Keratinocyte (primary cell): ENCODE measurements around the gene ECE2. TPM values are rescaled to one million over a fixed set of nuclear protein-coding genes. Genes with fewer than 3 reads are reported as not detected.

ENCODE experiments used
- DNase-seq: peaks from one replicate; pipeline ENCODE4 v3.0.0-alpha.2; 2011; ENCODE audit warnings: low read depth, missing footprints, low spot score
- FAIRE-seq: peaks from 2 replicates; lab custom pipeline; 2011; peaks lifted over from hg19 to GRCh38; lab: Jason Lieb, UNC
- H2AFZ ChIP-seq: 2 replicates; pipeline ENCODE4 v1.6.0; 2012; ENCODE audit warnings: low read length, control low read depth, inconsistent platforms; ENCODE audit not compliant: control insufficient read depth
- H3K27ac ChIP-seq: 2 replicates; pipeline ENCODE4 v1.5.1; 2011; ENCODE audit warnings: low read length; ENCODE audit not compliant: control insufficient read depth, insufficient read depth
- H3K27me3 ChIP-seq: 3 replicates; pipeline ENCODE4 v1.6.0; 2011; ENCODE audit warnings: low read length; ENCODE audit not compliant: control insufficient read depth, insufficient read depth; ENCODE audit errors: extremely low read depth
- H3K36me3 ChIP-seq, 2 experiments: 2 replicates in 1 of 2; 3 replicates in 1 of 2; pipeline ENCODE4 v1.5.1; 2011; ENCODE audit warnings: low read length in 2 of 2, mild to moderate bottlenecking in 1 of 2; ENCODE audit not compliant: control insufficient read depth in 2 of 2, insufficient read depth in 2 of 2; ENCODE audit errors: extremely low read depth in 1 of 2
- H3K4me1 ChIP-seq: 3 replicates; pipeline ENCODE4 v1.5.1; 2011; ENCODE audit warnings: low read length; ENCODE audit not compliant: control insufficient read depth, insufficient read depth; ENCODE audit errors: extremely low read depth
- H3K4me2 ChIP-seq: 3 replicates; pipeline ENCODE4 v1.6.0; 2011; ENCODE audit warnings: low read depth, low read length; ENCODE audit not compliant: control insufficient read depth, insufficient read depth; ENCODE audit errors: extremely low read depth
- H3K4me3 ChIP-seq, 3 experiments: fragments of 200-600 bp in 1 of 3; sonication (generic) in 1 of 3; 2 replicates in 2 of 3; 3 replicates in 1 of 3; pipeline ENCODE4 v1.5.1; 2011 to 2016; ENCODE audit warnings: low read length in 3 of 3, mild to moderate bottlenecking in 3 of 3, control low read depth in 2 of 3, inconsistent platforms in 1 of 3, low read depth in 1 of 3, mixed read lengths in 1 of 3, mixed run types in 1 of 3, moderate library complexity in 1 of 3; ENCODE audit not compliant: control insufficient read depth in 2 of 3, insufficient read depth in 2 of 3; ENCODE audit errors: extremely low read depth in 1 of 3
- H3K79me2 ChIP-seq: 2 replicates; pipeline ENCODE4 v1.6.0; 2012; ENCODE audit warnings: low read length; ENCODE audit not compliant: control insufficient read depth, insufficient read depth
- H3K9ac ChIP-seq: 3 replicates; pipeline ENCODE4 v1.6.0; 2011; ENCODE audit warnings: low read length; ENCODE audit not compliant: control insufficient read depth, insufficient read depth; ENCODE audit errors: extremely low read depth
- H3K9me1 ChIP-seq: 3 replicates; pipeline ENCODE4 v1.6.0; 2011; ENCODE audit warnings: low read length; ENCODE audit not compliant: control insufficient read depth, insufficient read depth; ENCODE audit errors: extremely low read depth
- H3K9me3 ChIP-seq: 2 replicates; pipeline ENCODE4 v1.5.1; 2012; ENCODE audit warnings: low read depth, low read length; ENCODE audit not compliant: control insufficient read depth
- H4K20me1 ChIP-seq: 3 replicates; pipeline ENCODE4 v1.6.0; 2011; ENCODE audit warnings: low read length; ENCODE audit not compliant: control insufficient read depth, insufficient read depth; ENCODE audit errors: extremely low read depth
- EZH2 ChIP-seq: IDR thresholded peaks from one replicate; pipeline ENCODE4 v1.6.1; 2012; ENCODE audit warnings: inconsistent platforms, mild to moderate bottlenecking, low read length, moderate library complexity
- dilution Hi-C: fragments of 300-500 bp; cut with MboI; formaldehyde crosslinking; loops from one replicate; pipeline ENCODE4 v1.7.0; 2020; ENCODE audit warnings: low sequenced_read_pairs; ENCODE audit not compliant: extremely low pct_ligation_motif_present
- polyA plus RNA-seq, 5 experiments: library from polyadenylated mRNA; depleted of rRNA in 3 of 5; stranded (reverse) in 3 of 5; stranded (forward) in 1 of 5; unstranded in 1 of 5; fragments of >200 nt; gene quantifications; 1 replicate in 1 of 5; 2 replicates in 3 of 5; 3 replicates in 1 of 5; pipeline versions ENCODE4 v1.2.1 to v1.2.3, GENCODE V29; 2011 to 2012; ENCODE audit warnings: missing spikeins in 2 of 5, low read depth in 1 of 5, low replicate concordance in 1 of 5
- TF ChIP-seq, protein P1 (sequence below), 3 experiments: IDR thresholded peaks in 1 of 3; conservative IDR thresholded peaks in 1 of 3; optimal IDR thresholded peaks in 1 of 3; 2 replicates in 2 of 3; 3 replicates in 1 of 3; pipeline versions ENCODE3 to v1.5.1; 2011; ENCODE audit warnings: low read length in 3 of 3, mild to moderate bottlenecking in 3 of 3, moderate library complexity in 2 of 3, control low read depth in 1 of 3, inconsistent platforms in 1 of 3; ENCODE audit not compliant: insufficient read depth in 2 of 3; ENCODE audit errors: extremely low read depth in 1 of 3

ECE2 gene
- polyA plus RNA-seq, 1 donor (not counting 4 experiments of a cell fraction or from before 2014, with no cell fraction given): not detected

DNA sequence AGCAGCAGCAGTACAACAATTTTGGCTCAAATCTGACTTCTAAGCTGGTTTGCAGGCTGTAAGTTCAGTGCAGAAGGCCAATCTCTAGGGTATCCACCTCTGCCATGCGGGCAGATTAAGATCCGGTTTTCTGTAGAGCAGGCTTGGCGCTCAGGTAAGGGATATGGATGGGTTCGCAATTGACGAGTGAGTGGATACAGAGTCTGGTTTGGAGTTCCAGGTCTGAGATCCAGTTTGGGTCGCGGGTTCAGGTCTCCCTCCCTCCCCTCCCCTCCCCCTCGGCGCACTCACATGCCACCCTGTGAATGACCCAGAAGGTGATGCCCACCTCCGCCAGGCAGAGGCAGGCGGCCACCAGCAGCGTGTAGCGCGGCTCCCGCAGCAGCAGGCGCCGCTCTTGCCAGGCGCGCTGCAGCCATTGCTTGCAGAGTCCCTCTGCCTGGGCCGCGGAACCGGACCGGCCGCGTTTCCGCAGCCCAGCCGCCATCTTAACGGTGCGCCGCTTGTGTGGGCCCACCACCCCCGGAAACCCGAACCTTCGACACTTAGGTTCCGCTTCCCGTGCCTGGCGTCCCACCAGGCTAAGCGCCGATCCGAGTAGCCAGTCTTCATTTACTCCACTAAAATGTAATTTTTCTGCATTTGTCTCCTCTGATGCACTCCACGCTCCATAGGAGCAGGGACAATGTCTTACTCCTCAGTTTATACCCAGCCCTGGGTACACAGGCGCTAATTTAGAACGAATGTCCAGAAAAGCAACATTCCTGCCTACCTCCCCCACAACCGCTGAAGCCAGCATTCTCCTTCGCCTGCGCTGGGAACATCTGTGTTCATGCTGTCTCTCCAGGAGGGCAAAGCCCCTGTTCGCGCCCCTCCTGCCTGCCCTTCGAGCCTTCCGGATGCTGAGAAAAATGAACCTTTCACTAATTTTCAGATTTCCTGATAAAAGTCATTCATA lies 27.1 kb upstream of the ECE2 start, which contains the start of gene ALG3:
Gene ALG3 (minus strand): TSS at position 509 of the 958 bp plus-strand sequence. CDS start 22 bp downstream, at position 487.
- Histone ChIP-seq H3K27ac (peak within 1 kb of the TSS; percentile 95), H2AFZ (peak within 1 kb of the TSS; percentile 95), H3K4me3 (peak within 1 kb of the TSS; percentile 75 to 100 (median 100)), H3K9me1 (peaks cover 2% of the 10 kb centered on the region), H3K36me3 (peaks cover 13 to 14% of the 10 kb centered on the region in 2 experiments), H4K20me1 (no peaks in the 10 kb centered on the region), H3K79me2 (peaks cover 25% of the 10 kb centered on the region), H3K4me2 (peak within 1 kb of the TSS; percentile 99), H3K27me3 (no peaks in the 10 kb centered on the region), H3K9ac (peak within 1 kb of the TSS; percentile 91), H3K9me3 (no peaks in the 10 kb centered on the region), H3K4me1 (peaks cover 5% of the 10 kb centered on the region)
- no peak for TF ChIP-seq EZH2
- TF ChIP-seq, protein P1, sequence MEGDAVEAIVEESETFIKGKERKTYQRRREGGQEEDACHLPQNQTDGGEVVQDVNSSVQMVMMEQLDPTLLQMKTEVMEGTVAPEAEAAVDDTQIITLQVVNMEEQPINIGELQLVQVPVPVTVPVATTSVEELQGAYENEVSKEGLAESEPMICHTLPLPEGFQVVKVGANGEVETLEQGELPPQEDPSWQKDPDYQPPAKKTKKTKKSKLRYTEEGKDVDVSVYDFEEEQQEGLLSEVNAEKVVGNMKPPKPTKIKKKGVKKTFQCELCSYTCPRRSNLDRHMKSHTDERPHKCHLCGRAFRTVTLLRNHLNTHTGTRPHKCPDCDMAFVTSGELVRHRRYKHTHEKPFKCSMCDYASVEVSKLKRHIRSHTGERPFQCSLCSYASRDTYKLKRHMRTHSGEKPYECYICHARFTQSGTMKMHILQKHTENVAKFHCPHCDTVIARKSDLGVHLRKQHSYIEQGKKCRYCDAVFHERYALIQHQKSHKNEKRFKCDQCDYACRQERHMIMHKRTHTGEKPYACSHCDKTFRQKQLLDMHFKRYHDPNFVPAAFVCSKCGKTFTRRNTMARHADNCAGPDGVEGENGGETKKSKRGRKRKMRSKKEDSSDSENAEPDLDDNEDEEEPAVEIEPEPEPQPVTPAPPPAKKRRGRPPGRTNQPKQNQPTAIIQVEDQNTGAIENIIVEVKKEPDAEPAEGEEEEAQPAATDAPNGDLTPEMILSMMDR (optimal IDR thresholded peaks at IDR 0.05 in 1 of 3, IDR thresholded peaks at IDR 0.05 in 1 of 3, conservative IDR thresholded peaks at IDR 0.05 in 1 of 3; ENCODE audit: extremely low read depth in 1 of 3, insufficient read depth in 2 of 3, low read length in 3 of 3): no peak
- FAIRE-seq: no peak
- no peak for DNase-seq
- dilution Hi-C loops: no loop called here

DNA sequence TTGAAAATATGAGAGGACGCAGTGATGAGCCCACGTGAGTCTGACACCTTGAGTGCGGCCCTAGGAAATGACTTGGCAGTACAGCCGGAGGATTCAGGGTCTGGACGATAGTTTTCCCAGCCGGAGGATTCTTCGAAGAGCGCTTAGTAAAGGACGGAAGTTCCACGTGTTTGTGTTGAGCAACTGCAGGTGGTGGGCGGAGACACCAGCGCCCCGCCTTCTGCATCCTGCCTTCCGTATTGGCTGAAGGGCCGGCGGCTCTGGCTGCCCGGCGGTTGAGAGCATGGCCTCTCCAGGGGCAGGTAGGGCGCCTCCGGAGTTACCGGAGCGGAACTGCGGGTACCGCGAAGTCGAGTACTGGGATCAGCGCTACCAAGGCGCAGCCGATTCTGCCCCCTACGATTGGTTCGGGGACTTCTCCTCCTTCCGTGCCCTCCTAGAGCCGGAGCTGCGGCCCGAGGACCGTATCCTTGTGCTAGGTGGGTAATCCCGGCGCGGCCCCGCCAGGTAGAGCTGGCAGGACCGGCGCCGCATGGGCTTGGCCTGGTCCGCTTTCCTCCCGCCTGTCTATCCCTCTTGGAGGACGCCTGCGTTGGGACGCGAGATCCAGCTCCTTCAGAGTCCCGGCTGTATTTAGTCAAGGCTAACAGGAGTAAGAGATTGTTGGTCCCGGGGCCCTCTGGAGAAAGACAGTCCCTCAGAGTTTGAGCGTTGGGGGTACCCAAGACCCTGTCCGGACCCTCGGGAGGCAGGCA lies 26.2 kb upstream of the ECE2 start, which contains the start of gene EEF1AKMT4:
Gene EEF1AKMT4 (plus strand): TSS at position 261 of the 755 bp plus-strand sequence. CDS start 23 bp downstream, at position 284.
- H4K20me1 ChIP-seq: no peaks in the 10 kb centered on the region
- peak within 1 kb of the TSS; percentile 95 for H2AFZ ChIP-seq
- peak; percentile 36 for FAIRE-seq
- TF ChIP-seq, protein P1 (optimal IDR thresholded peaks at IDR 0.05 in 1 of 3, IDR thresholded peaks at IDR 0.05 in 1 of 3, conservative IDR thresholded peaks at IDR 0.05 in 1 of 3; ENCODE audit: extremely low read depth in 1 of 3, insufficient read depth in 2 of 3, low read length in 3 of 3): peak; percentile 56 to 77 (median 59)
- TF ChIP-seq EZH2: no peak
- peak within 1 kb of the TSS; percentile 75 to 100 (median 100) for H3K4me3 ChIP-seq
- peak within 1 kb of the TSS; percentile 99 for H3K4me2 ChIP-seq
- peaks cover 5% of the 10 kb centered on the region for H3K4me1 ChIP-seq
- H3K9ac ChIP-seq: peak within 1 kb of the TSS; percentile 91
- H3K27me3 ChIP-seq: no peaks in the 10 kb centered on the region
- H3K9me3 ChIP-seq: no peaks in the 10 kb centered on the region
- peaks cover 25% of the 10 kb centered on the region for H3K79me2 ChIP-seq
- peak; percentile 88 for DNase-seq
- H3K9me1 ChIP-seq: peaks cover 2% of the 10 kb centered on the region
- dilution Hi-C loops: no loop called here
- peak within 1 kb of the TSS; percentile 95 for H3K27ac ChIP-seq
- H3K36me3 ChIP-seq: peaks cover 9 to 11% of the 10 kb centered on the region in 2 experiments
